Stimulated activated CD8-positive, alpha-beta memory T cell treated with anti-CD3 and anti-CD28 coated beads, Interleukin-7, amount 100 ng/mL, for 1 hour (primary cell): Measurements from ENCODE around the gene RASSF8.

Experiments
- DNase-seq, 2 donors: peaks; one replicate each; pipeline ENCODE4 v3.0.0-alpha.2; 2020; ENCODE audit warnings: low read depth in 2 of 2

RASSF8 gene

GRCh38 chr12:25993901-25994651, 35.6 kb downstream of the RASSF8 start:
- no peak for DNase-seq

DNA sequence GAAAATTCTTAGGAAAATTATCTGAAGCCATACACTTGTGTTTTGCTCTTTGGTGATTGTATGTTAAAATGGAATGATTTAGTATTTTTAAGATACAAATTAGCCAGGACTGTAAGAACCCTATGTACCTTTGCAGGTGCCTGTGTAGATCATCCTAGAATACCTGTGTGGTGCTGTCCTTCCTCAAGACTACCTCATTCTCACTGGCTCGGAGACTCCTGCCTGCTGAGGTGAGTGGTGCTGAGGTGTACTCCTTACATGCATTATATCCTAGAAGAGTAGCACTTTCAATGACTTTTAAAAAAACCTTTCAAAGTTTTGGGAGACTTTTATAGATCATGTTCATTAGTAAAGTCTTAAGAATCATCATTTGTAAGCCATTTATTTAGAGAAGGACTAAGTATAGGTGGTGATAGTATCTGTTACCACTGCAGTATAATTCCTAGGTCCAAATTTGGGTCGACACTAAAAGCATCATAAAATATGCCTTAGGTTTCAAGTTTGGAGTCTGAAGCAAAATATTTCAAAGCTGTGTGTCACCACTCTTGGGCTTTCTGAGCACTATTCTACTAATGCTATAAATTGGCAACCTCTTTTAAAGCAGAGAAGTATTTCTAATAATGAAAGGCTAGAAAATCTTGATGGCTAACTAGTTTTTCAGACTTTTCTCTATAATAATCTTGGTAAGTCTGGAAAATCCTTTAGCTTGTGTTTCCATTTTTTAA, 36.6 kb downstream of the RASSF8 start:
- DNase-seq, result no peak

DNA sequence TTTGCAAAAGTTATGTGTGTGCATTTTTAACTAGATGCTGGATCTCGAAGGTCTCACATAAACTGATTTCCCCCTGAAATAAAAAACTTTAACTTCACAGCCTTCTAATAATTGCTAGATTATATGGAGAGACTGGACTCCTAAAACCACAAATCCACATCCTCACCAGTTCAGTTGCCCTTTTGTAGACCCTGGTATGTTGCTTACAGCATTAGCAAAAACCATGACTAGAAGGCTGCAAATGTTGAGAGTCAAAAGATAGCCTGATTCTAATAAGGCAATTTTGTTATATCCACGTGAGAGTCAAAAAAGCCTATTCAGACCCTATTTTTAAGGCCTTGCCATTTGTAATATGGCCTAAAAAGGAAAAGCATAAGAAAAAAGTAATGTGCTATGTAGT, 37.4 kb downstream of the RASSF8 start:
- no peak for DNase-seq

DNA sequence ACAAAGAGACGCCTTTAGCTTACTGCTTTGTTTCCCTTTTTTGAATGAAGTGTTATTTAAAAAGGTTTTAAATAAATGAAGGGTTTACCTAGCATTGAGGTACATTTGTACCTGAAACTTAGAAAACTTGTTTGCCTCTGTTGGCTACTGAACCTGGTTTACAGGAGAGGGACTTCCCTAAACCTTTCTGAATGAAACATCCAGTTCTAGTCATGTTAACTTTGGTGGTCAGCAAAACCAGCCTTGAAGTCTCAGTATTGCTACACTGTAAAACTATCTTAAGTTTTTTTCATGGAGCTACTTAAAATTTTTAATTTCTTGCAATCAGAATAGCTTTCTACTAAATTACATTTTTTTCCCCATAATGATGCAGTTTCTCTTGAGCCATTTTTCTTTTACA, 38.2 kb downstream of the RASSF8 start:
- no peak for DNase-seq

GRCh38 chr12:25997201-25997963, 38.9 kb downstream of the RASSF8 start:
- DNase-seq, result no peak

DNA sequence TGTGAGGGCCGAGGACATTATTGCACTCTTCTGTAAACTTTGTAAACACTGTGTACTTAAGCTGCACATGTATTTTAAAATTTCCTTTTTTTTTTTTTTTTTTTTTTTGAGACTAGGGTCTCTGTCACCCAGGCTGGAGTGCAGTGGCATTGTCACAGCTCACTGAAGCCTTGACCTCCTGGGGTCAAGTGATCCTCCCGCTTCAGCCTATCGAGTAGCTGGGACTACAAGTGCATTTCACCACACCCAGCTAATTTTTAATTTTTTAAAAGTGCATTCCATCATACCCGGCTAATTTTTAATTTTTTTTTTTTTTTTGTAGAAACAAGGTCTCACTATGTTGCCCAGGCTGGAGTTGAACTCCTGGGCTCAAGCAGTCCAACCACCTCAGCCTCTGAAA, 42.4 kb downstream of the RASSF8 start:
- no peak for DNase-seq

- DNase-seq, result no peak
These were observed 43.0 kb downstream of the RASSF8 start for GRCh38 chr12:26001530-26001929.

DNA sequence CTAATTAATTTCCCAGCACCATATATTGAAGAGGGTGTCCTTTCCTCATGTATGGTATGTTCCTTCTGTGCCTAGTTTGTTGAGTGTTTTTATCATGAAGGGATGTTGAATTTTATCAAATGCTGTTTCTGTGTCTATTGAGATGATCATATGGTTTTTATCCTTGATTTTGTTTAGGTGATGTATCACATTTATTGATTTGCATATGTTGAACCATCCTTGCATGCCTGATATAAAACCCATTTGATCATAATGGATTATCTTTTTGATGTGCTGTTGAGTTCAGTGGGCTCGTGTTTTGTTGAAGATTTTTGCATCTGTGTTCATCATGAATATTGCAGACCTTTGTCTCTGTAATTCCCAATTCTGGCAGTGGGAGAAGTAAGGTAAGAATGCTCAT, 44.6 kb downstream of the RASSF8 start:
- DNase-seq, result no peak

GRCh38 chr12:26007566-26007965, 49.1 kb downstream of the RASSF8 start:
- DNase-seq, result no peak

- DNase-seq, result no peak
These were observed 51.1 kb downstream of the RASSF8 start for GRCh38 chr12:26009593-26009992.

DNA sequence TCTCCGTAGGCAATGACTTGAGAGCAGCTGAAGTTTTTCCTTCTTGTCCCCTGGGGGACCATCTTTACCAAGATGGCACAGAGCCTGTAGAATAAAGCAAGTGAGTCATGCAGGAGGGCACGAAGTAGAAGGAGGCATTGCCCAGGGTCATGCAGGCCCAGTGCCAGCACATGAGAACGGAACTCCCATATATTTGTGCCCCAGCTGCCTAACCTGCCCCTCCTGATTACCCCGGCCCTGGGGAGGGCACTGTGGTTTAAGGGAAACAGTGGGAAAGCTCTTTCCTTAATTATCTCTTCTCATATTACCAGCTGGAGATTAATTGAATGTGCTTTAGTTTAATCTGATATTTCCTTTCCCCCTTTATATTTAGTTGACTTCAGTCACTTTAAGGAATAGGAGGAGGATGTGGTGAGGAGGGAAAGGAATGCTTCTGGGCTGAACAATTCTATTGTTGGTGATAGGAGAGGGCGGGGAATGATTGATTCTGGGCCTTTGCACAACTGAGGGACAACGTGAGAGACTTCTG, 51.9 kb downstream of the RASSF8 start:
- DNase-seq, result no peak

DNA sequence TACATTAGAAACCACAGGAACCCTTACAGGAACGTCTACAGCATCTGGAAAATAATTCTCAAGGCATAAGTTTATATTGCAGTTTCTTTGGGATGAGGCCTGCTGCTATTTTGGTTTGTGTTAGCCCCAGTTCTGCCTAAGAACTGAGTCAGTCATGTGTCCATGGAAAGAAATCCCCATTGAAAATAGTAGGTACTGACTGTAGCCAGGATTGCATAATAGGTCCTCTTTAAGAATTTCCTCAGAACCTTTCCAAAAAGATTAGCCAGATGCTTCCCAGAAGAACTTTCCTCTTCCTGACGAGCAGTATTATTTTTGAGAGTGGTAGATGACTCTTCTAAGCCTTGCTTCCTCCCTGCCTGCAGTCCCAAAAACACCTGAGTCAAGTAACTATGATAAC, 52.6 kb downstream of the RASSF8 start:
- no peak for DNase-seq

- no peak for DNase-seq
These were observed 55.6 kb downstream of the RASSF8 start for GRCh38 chr12:26014085-26014484.

GRCh38 chr12:26016516-26016915, 58.0 kb downstream of the RASSF8 start:
- DNase-seq, result no peak

GRCh38 chr12:26017484-26018211, 59.2 kb downstream of the RASSF8 start:
- DNase-seq, result no peak

DNA sequence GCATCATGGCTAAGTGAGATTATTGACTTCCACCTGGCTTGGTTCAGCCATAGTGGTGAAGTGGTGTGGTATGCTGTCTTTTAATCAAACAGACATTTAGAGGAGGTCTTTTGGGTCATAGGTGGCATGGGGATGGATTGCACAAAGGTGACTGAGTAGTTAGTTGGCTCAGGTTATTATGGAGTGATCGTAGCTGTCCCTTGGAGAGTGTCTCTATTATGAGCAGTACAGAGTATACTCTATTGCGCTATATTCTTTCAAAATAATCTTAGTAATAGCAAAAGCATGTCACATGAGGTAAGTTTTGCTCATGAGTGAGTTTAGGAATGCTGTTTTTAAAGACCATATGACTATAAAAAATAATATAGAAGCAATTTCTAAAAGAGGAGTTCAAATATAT, 60.4 kb downstream of the RASSF8 start:
- DNase-seq, result no peak

GRCh38 chr12:26021534-26021933, 63.1 kb downstream of the RASSF8 start:
- DNase-seq, result no peak

DNA sequence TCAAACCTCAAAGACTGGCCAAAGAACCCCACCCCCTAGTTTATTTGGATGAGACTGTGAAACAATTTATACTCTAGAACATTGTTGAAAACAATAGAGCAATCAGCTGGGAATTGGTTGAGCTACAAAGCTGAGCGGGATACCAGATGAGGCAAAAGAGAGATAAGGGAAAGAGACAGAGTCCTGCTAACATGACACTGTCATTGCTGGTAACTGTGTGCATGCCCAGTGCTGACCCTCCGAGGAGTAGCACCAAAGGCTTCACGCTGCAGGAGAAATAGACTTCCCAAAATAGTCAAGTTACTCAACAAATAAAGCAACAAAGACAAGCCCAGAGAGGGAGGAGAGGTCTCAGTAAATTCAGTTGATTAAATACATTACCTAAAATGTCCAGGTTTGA, 63.6 kb downstream of the RASSF8 start:
- no peak for DNase-seq

- DNase-seq, result no peak
These were observed 68.2 kb downstream of the RASSF8 start for GRCh38 chr12:26026713-26027112.

GRCh38 chr12:26027401-26027800, 68.9 kb downstream of the RASSF8 start:
- no peak for DNase-seq

DNA sequence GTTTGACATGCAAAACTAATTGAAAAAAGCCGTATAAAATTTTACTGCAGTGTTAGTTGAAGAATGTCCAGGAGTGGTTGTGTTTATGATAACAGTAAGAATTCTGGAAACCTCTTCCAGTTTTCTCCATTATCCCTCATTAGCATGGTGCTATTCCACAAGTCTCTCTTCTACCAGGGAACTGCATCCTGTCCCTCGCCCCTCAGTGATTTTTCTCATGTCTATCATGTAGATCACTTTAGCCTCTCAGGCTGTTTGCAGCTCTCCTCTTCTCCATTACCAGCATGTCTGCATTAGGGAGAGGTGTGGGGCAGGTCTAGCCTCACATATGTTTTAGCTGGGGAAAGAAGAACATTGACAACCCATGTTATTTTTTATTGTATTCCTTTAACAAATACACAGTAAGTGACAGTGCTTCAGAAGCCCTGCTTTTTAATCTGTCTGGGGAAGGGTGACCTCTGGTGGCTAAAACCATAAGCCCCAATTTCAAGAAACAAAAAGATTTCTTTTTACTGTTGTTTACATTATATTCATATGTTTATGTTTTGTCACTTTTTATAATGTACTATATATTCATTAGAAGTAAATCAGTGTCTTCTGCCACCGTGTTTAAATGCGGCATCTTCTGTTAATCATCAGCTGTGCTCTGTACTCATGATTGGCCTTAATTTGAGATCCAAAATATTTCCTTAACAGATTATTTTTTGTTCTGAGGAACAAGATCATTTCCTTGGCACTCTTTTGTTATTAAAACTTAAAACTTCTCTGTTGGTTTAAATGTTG, 70.7 kb downstream of the RASSF8 start:
- DNase-seq, result no peak
